HCT116 (cell line): Measurements from ENCODE around the gene DDX54. TPM values are rescaled to one million over a fixed set of nuclear protein-coding genes. Genes with fewer than 3 reads are reported as not detected.

Experiments
- ATAC-seq: fragments of 200-7000 bp; cut with Tn5 transposase; 2 replicates; pipeline ENCODE4 v1.9.1; 2020; ENCODE audit warnings: mild to moderate bottlenecking, moderate library complexity
- BruUV-seq: library from RNA; stranded (reverse); fragments of 400-500 nt; replicated peaks from 2 replicates; lab custom pipeline; 2021; lab: Mats Ljungman, UMichigan
- CTCF ChIA-PET: fragments of 300-600 bp; sonication (Branson Sonifier 250); formaldehyde crosslinking; loops from one replicate; lab custom pipeline; 2021; ENCODE audit warnings: antibody characterized with exemption; lab: Charles Lee
- POLR2A ChIA-PET: fragments of 300-600, 350-600 bp; sonication (Branson Sonifier 250); formaldehyde crosslinking; loops from one replicate; lab custom pipeline; 2021; ENCODE audit warnings: antibody characterized with exemption; lab: Charles Lee
- RAD21 ChIA-PET, 2 experiments: fragments of 300-600 bp; sonication (Branson Sonifier 250); formaldehyde crosslinking; loops; one replicate each; lab custom pipeline; 2023; ENCODE audit warnings: low total read pairs in 2 of 2; ENCODE audit not compliant: uncharacterized antibody in 2 of 2, unreplicated experiment in 2 of 2, low non-redundant PET in 1 of 2; lab: Charles Lee
- DNase-seq: peaks from one replicate; pipeline ENCODE4 v3.0.0-alpha.2; 2010; ENCODE audit warnings: low read depth, low spot score
- H2AFZ ChIP-seq: fragments of 200-600 bp; shearing (Covaris generic), sonication (generic); 2 replicates; pipeline ENCODE4 v1.6.1; 2017; ENCODE audit warnings: low read depth, mixed run types, mixed read lengths, antibody characterized with exemption, low read length; ENCODE audit not compliant: poor library complexity, severe bottlenecking
- H3K27ac ChIP-seq: 2 replicates; pipeline ENCODE4 v1.5.1; 2012; ENCODE audit warnings: low read depth, low read length
- H3K27me3 ChIP-seq: fragments of 200-600 bp; sonication (generic); 2 replicates; pipeline ENCODE4 v1.6.1; 2016; ENCODE audit warnings: mixed run types, low read length, mixed read lengths; ENCODE audit not compliant: insufficient read depth
- H3K36me3 ChIP-seq, 2 experiments: fragments of 200-500 bp in 1 of 2; fragments of 200-600 bp in 1 of 2; sonication (Bioruptor generic) in 1 of 2; sonication (generic) in 1 of 2; 2 replicates each; pipeline versions ENCODE4 v1.5.1 to v1.6.1; 2014 to 2016; ENCODE audit warnings: low read length in 2 of 2, inconsistent platforms in 1 of 2, mixed read lengths in 1 of 2, mixed run types in 1 of 2; ENCODE audit not compliant: insufficient read depth in 2 of 2, control insufficient read depth in 1 of 2
- H3K4me1 ChIP-seq, 2 experiments: fragments of 200-600 bp in 1 of 2; sonication (generic) in 1 of 2; 2 replicates each; pipeline versions ENCODE4 v1.5.1 to v1.6.1; 2012 to 2017; ENCODE audit warnings: low read length in 2 of 2, inconsistent platforms in 1 of 2, mild to moderate bottlenecking in 1 of 2, mixed read lengths in 1 of 2, mixed run types in 1 of 2, moderate library complexity in 1 of 2; ENCODE audit not compliant: insufficient read depth in 2 of 2, control insufficient read depth in 1 of 2
- H3K4me2 ChIP-seq: fragments of 200-600 bp; sonication (generic); 2 replicates; pipeline ENCODE4 v1.6.1; 2017; ENCODE audit warnings: mixed run types, low read length, mixed read lengths
- H3K4me3 ChIP-seq, 2 experiments: fragments of 200-600 bp in 1 of 2; sonication (generic) in 1 of 2; replicated peaks in 1 of 2; 2 replicates each; pipeline ENCODE4 v1.5.1; 2011 to 2016; ENCODE audit warnings: low read length in 2 of 2, control low read depth in 1 of 2, low read depth in 1 of 2, mild to moderate bottlenecking in 1 of 2, mixed read lengths in 1 of 2, mixed run types in 1 of 2
- H3K79me2 ChIP-seq: fragments of 200-600 bp; sonication (generic); 2 replicates; pipeline ENCODE4 v1.6.1; 2017; ENCODE audit warnings: mild to moderate bottlenecking, mixed run types, low read length, moderate library complexity, mixed read lengths; ENCODE audit not compliant: insufficient read depth
- H3K9ac ChIP-seq: fragments of 200-600 bp; sonication (generic); 2 replicates; pipeline ENCODE4 v1.6.1; 2016; ENCODE audit warnings: low read length, mixed read lengths
- H3K9me2 ChIP-seq: fragments of 200-600 bp; sonication (generic), shearing (Covaris generic); 2 replicates; pipeline ENCODE4 v1.6.1; 2017; ENCODE audit warnings: mixed run types, mild to moderate bottlenecking, moderate library complexity; ENCODE audit not compliant: insufficient read depth
- H3K9me3 ChIP-seq, 2 experiments: fragments of 200-500 bp in 1 of 2; fragments of 200-600 bp in 1 of 2; sonication (Bioruptor generic) in 1 of 2; sonication (generic) in 1 of 2; 2 replicates each; pipeline ENCODE4 v1.6.1; 2014 to 2017; ENCODE audit warnings: low read length in 2 of 2, mixed read lengths in 2 of 2, inconsistent platforms in 1 of 2, low read depth in 1 of 2, mild to moderate bottlenecking in 1 of 2, mixed run types in 1 of 2, moderate library complexity in 1 of 2; ENCODE audit not compliant: control insufficient read depth in 1 of 2, insufficient read depth in 1 of 2
- H4K20me1 ChIP-seq: fragments of 200-600 bp; sonication (generic), shearing (Covaris generic); 2 replicates; pipeline ENCODE4 v1.6.1; 2017; ENCODE audit warnings: mixed run types, mild to moderate bottlenecking, moderate library complexity; ENCODE audit not compliant: insufficient read depth
- CTCF ChIP-seq, 3 experiments: fragments of 200-600 bp in 1 of 3; sonication (generic) in 1 of 3; IDR thresholded peaks in 2 of 3; conservative IDR thresholded peaks in 1 of 3; 2 replicates each; pipeline ENCODE4 v1.5.1; 2012 to 2017; ENCODE audit warnings: low read depth in 2 of 3, low read length in 2 of 3, antibody characterized with exemption in 1 of 3, borderline replicate concordance in 1 of 3, control low read depth in 1 of 3, mild to moderate bottlenecking in 1 of 3, mixed read lengths in 1 of 3, mixed run types in 1 of 3, moderate library complexity in 1 of 3; ENCODE audit not compliant: insufficient read depth in 1 of 3
- EGR1 ChIP-seq: IDR thresholded peaks from 2 replicates; pipeline ENCODE4 v1.6.1; 2012; ENCODE audit warnings: low read depth
- JUND ChIP-seq: IDR thresholded peaks from 2 replicates; pipeline ENCODE4 v1.6.1; 2012
- POLR2A ChIP-seq: IDR thresholded peaks from 2 replicates; pipeline ENCODE4 v1.7.0; 2011; ENCODE audit warnings: borderline replicate concordance; ENCODE audit not compliant: insufficient read depth, insufficient read length; ENCODE audit errors: extremely low read depth
- REST ChIP-seq: IDR thresholded peaks from 2 replicates; pipeline ENCODE4 v1.6.1; 2012; ENCODE audit warnings: low read depth
- ZBTB33 ChIP-seq: IDR thresholded peaks from 2 replicates; pipeline ENCODE4 v1.6.1; 2011; ENCODE audit warnings: mild to moderate bottlenecking, low read length, moderate library complexity; ENCODE audit not compliant: insufficient replicate concordance; ENCODE audit errors: extremely low read depth
- intact Hi-C: fragments of 100-400 bp; cut with micrococcal nuclease; formaldehyde crosslinking; loops from 2 replicates; pipeline ENCODE4 v1.10.0; 2022
- total RNA-seq: library from RNA; stranded (reverse); gene quantifications from one replicate; pipeline ENCODE4 v1.2.1, GENCODE V29; 2021; ENCODE audit not compliant: unreplicated experiment

DDX54 gene
- total RNA-seq, 1 experiment from 2014 or later = 110 TPM

- ChIA-PET CTCF (no interaction called here), POLR2A (no interaction called here), RAD21 (no interaction called here)
- H3K79me2 ChIP-seq = no peaks in the 10 kb centered on the region
- H3K36me3 ChIP-seq = no peaks in the 10 kb centered on the region
- no peaks in the 10 kb centered on the region for H3K9me2 ChIP-seq
- intact Hi-C loops = no loop called here
- no peaks in the 10 kb centered on the region for H3K27me3 ChIP-seq
- DNase-seq = no peak
- no peak for TF ChIP-seq EGR1
- no peak for TF ChIP-seq REST
- TF ChIP-seq ZBTB33 = no peak
- TF ChIP-seq JUND = no peak
- no peak for TF ChIP-seq CTCF (IDR thresholded peaks at IDR 0.05 in 2 of 3, conservative IDR thresholded peaks at IDR 0.05 in 1 of 3; ENCODE audit: borderline replicate concordance in 1 of 3, insufficient read depth in 1 of 3, low read depth in 2 of 3, low read length in 2 of 3)
- no peak for TF ChIP-seq POLR2A
- no peak overlapping the region for H3K4me2 ChIP-seq
- no peaks in the 10 kb centered on the region for H3K9me3 ChIP-seq
- no peak overlapping the region for H3K9ac ChIP-seq
- H2AFZ ChIP-seq = no peak overlapping the region
- peaks cover under 1 to 15% of the 10 kb centered on the region in 2 experiments; a peak in 3 of 4 replicates for H3K4me1 ChIP-seq
- no peaks in the 10 kb centered on the region for H4K20me1 ChIP-seq
- H3K27ac ChIP-seq = no peak overlapping the region
- no TSS peak for BruUV-seq
- no peak overlapping the region for H3K4me3 ChIP-seq
- no peak for ATAC-seq
Observed at GRCh38 chr12:113143959-113144358, 41.3 kb downstream of the DDX54 start.
